ENCODE results near the gene SMAD4.
A peak's percentile ranks its signal among the peaks of the same experiment; 100 is the strongest.
"Not testable (repeated sequence)": the region's sequence is repeated elsewhere in the genome, so short reads cannot be mapped to it uniquely, and the experiment has no call there.

SMAD4 gene

DNA sequence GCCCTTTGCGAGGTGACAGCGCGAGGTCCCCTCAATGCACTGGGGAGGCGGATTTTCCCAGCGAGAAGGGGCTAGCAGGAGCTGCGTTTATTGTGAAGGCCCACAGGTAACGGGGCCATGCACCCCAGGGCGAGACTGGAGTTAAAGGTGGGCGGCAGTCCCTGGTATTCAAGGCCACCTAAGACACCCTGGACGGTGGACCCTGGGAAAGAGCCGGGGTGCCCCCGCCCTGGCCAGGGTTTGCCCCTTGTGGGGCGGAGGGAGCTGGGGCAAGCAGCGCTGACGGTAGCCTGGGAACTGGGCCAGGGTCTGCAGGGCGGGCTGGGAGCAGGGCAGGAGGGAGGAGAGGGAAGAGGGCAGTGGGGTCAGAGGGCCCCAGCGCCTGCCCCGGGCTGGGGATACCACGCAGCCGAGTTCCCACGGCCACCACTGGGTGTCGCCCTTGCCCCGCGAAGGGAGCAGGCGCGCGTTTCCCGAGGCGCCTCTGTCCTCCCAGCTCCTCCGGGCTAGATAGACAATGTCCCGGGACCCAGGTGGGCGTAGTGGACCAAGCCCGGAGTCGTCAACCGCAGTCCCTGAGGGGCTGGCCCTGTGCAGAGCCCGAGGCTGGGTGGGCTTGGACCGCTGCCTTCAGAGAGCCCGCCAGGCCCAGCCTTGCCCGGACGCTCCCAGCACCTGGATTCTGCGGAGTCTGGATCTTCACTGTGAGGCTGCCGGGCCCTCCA lies 80.2 kb downstream of the SMAD4 start:
- H3K9ac ChIP-seq (ENCODE audit: low read length), result no peak overlapping the region
- no peak overlapping the region for H2BK5ac ChIP-seq (ENCODE audit: low read length)
- H3K18ac ChIP-seq (ENCODE audit: low read length), result peak overlapping the region; percentile 25
- no peaks in the 10 kb centered on the region for H3K79me1 ChIP-seq (ENCODE audit: low read length)
- H2AK5ac ChIP-seq (ENCODE audit: low read length), result no peak overlapping the region
- H3K27ac ChIP-seq (ENCODE audit: low read depth, low read length), result no peak overlapping the region
- H3K4me2 ChIP-seq (ENCODE audit: low read length), result no peak overlapping the region
- no peak overlapping the region for H3K4me3 ChIP-seq (ENCODE audit: low read length)
- no CpG with 5 or more reads among the region's 42 CpGs for whole genome bisulfite sequencing (ENCODE audit: extremely low coverage, insufficient coverage, low lambda C conversion rate)
- DNase-seq, result peak; percentile 67
- no peak overlapping the region for H4K8ac ChIP-seq (ENCODE audit: low read depth, low read length)
- no peak overlapping the region for H3K4ac ChIP-seq (ENCODE audit: low read depth, low read length)
- H3K4me1 ChIP-seq (ENCODE audit: control insufficient read depth, low read depth, low read length), result no peaks in the 10 kb centered on the region
- H3K27me3 ChIP-seq (ENCODE audit: insufficient read depth, low read length, poor library complexity), result no peaks in the 10 kb centered on the region
- no peaks in the 10 kb centered on the region for H3K36me3 ChIP-seq (ENCODE audit: control insufficient read depth, insufficient read depth, low read length)
- H3K23ac ChIP-seq (ENCODE audit: low read length), result no peak overlapping the region
- H4K5ac ChIP-seq (ENCODE audit: low read length), result no peak overlapping the region
- H3K79me2 ChIP-seq (ENCODE audit: control insufficient read depth, insufficient read depth, low read length), result no peaks in the 10 kb centered on the region
- no peak overlapping the region for H2BK120ac ChIP-seq (ENCODE audit: low read depth, low read length)
- no peak overlapping the region for H2BK15ac ChIP-seq (replicated peaks; ENCODE audit: low read depth)
- H3K56ac ChIP-seq (ENCODE audit: low read length), result peak overlapping the region; percentile 64

DNA sequence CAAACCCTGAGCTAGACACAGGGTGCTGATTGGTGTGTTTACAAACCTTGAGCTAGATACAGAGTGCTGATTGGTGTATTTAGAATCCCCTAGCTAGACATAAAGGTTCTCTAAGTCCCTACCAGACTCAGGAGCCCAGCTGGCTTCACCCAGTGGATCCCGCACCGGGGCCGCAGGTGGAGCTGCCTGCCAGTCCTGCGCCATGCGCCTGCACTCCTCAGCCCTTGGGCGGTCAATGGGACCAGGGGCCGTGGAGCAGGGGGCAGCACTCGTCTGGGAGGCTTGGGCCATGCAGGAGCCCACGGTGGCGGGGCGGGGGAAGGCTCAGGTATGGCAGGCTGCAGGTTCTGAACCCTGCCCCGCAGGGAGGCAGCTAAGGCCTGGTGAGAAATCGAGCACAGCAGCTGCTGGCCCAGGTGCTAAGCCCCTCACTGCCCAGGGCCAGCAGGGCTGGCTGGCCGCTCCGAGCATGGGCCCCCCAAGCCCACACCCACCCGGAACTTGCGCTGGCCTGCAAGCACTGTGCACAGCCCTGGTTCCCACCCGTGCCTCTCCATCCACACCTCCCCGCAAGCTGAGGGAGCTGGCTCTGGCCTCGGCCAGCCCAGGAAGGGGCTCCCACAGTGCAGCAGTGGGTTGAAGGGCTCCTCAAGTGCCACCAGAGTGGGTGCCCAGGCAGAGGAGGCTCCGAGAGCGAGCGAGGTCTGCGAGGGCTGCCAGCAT lies 81.8 kb downstream of the SMAD4 start:
- not testable (repeated sequence) for H4K5ac ChIP-seq (ENCODE audit: low read length); H3K79me1 ChIP-seq (ENCODE audit: low read length); DNase-seq; H3K36me3 ChIP-seq (ENCODE audit: control insufficient read depth, insufficient read depth, low read length); H3K27me3 ChIP-seq (ENCODE audit: insufficient read depth, low read length, poor library complexity); H3K4me2 ChIP-seq (ENCODE audit: low read length); H3K56ac ChIP-seq (ENCODE audit: low read length); H3K4me3 ChIP-seq (ENCODE audit: low read length); H3K9ac ChIP-seq (ENCODE audit: low read length); H2BK15ac ChIP-seq (replicated peaks; ENCODE audit: low read depth); H3K4ac ChIP-seq (ENCODE audit: low read depth, low read length); H2BK120ac ChIP-seq (ENCODE audit: low read depth, low read length); H2BK5ac ChIP-seq (ENCODE audit: low read length); H2AK5ac ChIP-seq (ENCODE audit: low read length); H3K79me2 ChIP-seq (ENCODE audit: control insufficient read depth, insufficient read depth, low read length); H3K23ac ChIP-seq (ENCODE audit: low read length); H3K18ac ChIP-seq (ENCODE audit: low read length); H4K8ac ChIP-seq (ENCODE audit: low read depth, low read length); H3K4me1 ChIP-seq (ENCODE audit: control insufficient read depth, low read depth, low read length); H3K27ac ChIP-seq (ENCODE audit: low read depth, low read length)
- WGBS (ENCODE audit: extremely low coverage, insufficient coverage, low lambda C conversion rate), result no CpG with 5 or more reads among the region's 24 CpGs

DNA sequence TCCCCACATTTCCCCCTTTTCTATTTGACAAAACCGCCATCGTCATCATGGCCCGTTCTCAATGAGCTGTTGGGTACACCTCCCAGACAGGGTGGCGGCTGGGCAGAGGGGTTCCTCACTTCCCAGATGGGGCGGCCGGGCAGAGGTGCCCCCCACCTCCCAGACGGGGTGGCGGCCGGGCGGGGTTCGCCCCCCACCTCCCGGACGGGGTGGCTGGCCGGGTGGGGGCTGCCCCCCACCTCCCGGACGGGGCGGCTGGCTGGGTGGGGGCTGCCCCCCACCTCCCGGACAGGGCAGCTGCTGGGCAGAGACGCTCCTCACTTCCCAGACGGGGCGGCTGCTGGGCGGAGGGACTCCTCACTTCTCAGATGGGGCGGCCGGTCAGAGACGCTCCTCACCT lies 87.0 kb downstream of the SMAD4 start:
- not testable (repeated sequence) for DNase-seq; H4K8ac ChIP-seq (ENCODE audit: low read depth, low read length); H3K4me1 ChIP-seq (ENCODE audit: control insufficient read depth, low read depth, low read length); H3K18ac ChIP-seq (ENCODE audit: low read length); H2BK120ac ChIP-seq (ENCODE audit: low read depth, low read length); H3K79me1 ChIP-seq (ENCODE audit: low read length); H3K4me3 ChIP-seq (ENCODE audit: low read length); H3K23ac ChIP-seq (ENCODE audit: low read length); H3K9ac ChIP-seq (ENCODE audit: low read length); H3K4ac ChIP-seq (ENCODE audit: low read depth, low read length); H2BK5ac ChIP-seq (ENCODE audit: low read length); H4K5ac ChIP-seq (ENCODE audit: low read length); H3K36me3 ChIP-seq (ENCODE audit: control insufficient read depth, insufficient read depth, low read length); H3K79me2 ChIP-seq (ENCODE audit: control insufficient read depth, insufficient read depth, low read length); H3K27me3 ChIP-seq (ENCODE audit: insufficient read depth, low read length, poor library complexity); H2AK5ac ChIP-seq (ENCODE audit: low read length); H2BK15ac ChIP-seq (replicated peaks; ENCODE audit: low read depth); H3K56ac ChIP-seq (ENCODE audit: low read length); H3K27ac ChIP-seq (ENCODE audit: low read depth, low read length); H3K4me2 ChIP-seq (ENCODE audit: low read length)
- no CpG with 5 or more reads among the region's 25 CpGs for WGBS (ENCODE audit: extremely low coverage, insufficient coverage, low lambda C conversion rate)

DNA sequence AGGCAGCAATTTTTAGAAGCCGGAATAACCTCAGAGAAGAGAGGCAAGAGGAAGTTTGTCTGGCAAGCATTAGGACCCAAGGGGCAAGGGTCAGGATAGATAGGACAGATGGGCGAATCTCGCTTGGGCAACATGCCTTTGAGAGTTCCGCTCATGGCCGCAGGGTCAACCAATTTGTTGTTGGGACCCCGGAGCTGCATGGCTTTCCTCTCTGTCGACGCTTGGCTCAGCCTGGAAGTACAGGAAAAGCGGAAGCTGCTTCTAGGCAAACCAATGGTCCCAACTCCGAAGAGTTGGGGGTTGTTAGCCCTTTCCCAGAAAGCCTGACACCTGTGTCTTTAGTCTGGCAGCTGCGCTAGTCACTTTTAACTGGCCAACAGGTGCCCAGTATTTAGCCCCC lies 89.5 kb downstream of the SMAD4 start:
- no CpG with 5 or more reads among the region's 11 CpGs for WGBS (ENCODE audit: extremely low coverage, insufficient coverage, low lambda C conversion rate)
- H3K4ac ChIP-seq (ENCODE audit: low read depth, low read length); H3K79me2 ChIP-seq (ENCODE audit: control insufficient read depth, insufficient read depth, low read length); H3K4me1 ChIP-seq (ENCODE audit: control insufficient read depth, low read depth, low read length); H3K23ac ChIP-seq (ENCODE audit: low read length); H3K36me3 ChIP-seq (ENCODE audit: control insufficient read depth, insufficient read depth, low read length); H4K5ac ChIP-seq (ENCODE audit: low read length); H3K79me1 ChIP-seq (ENCODE audit: low read length); H2AK5ac ChIP-seq (ENCODE audit: low read length); H4K8ac ChIP-seq (ENCODE audit: low read depth, low read length); H3K4me2 ChIP-seq (ENCODE audit: low read length); H2BK120ac ChIP-seq (ENCODE audit: low read depth, low read length); H2BK15ac ChIP-seq (replicated peaks; ENCODE audit: low read depth); H3K27ac ChIP-seq (ENCODE audit: low read depth, low read length); H3K18ac ChIP-seq (ENCODE audit: low read length); H3K56ac ChIP-seq (ENCODE audit: low read length); H3K9ac ChIP-seq (ENCODE audit: low read length); H3K27me3 ChIP-seq (ENCODE audit: insufficient read depth, low read length, poor library complexity); H2BK5ac ChIP-seq (ENCODE audit: low read length); DNase-seq; H3K4me3 ChIP-seq (ENCODE audit: low read length): not testable (repeated sequence)

DNA sequence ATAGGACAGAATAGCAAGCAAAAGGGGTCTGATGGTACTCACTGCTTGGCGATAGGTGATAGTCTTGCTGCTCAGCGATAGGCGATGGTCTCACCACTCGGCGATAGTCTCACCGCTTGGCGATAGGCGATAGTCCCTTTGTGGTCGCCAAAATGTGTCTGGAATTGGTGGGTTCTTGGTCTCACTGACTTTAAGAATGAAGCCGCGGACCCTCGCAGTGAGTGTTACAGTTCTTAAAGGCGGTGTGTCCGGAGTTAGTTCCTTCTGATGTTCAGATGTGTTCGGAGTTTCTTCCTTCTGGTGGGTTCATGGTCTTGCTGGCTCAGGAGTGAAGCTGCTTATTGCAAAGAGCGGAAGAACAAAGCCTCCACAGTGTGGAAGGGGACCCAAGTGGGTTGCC lies 90.0 kb downstream of the SMAD4 start:
- not testable (repeated sequence) for H3K36me3 ChIP-seq (ENCODE audit: control insufficient read depth, insufficient read depth, low read length); H3K27ac ChIP-seq (ENCODE audit: low read depth, low read length); H3K79me2 ChIP-seq (ENCODE audit: control insufficient read depth, insufficient read depth, low read length); H2AK5ac ChIP-seq (ENCODE audit: low read length); H3K18ac ChIP-seq (ENCODE audit: low read length); H3K4me1 ChIP-seq (ENCODE audit: control insufficient read depth, low read depth, low read length); H4K8ac ChIP-seq (ENCODE audit: low read depth, low read length); H2BK120ac ChIP-seq (ENCODE audit: low read depth, low read length); H3K9ac ChIP-seq (ENCODE audit: low read length); H3K27me3 ChIP-seq (ENCODE audit: insufficient read depth, low read length, poor library complexity); H3K4me3 ChIP-seq (ENCODE audit: low read length); H3K79me1 ChIP-seq (ENCODE audit: low read length); DNase-seq; H3K23ac ChIP-seq (ENCODE audit: low read length); H4K5ac ChIP-seq (ENCODE audit: low read length); H2BK5ac ChIP-seq (ENCODE audit: low read length); H3K4me2 ChIP-seq (ENCODE audit: low read length); H2BK15ac ChIP-seq (replicated peaks; ENCODE audit: low read depth); H3K56ac ChIP-seq (ENCODE audit: low read length); H3K4ac ChIP-seq (ENCODE audit: low read depth, low read length)
- no CpG with 5 or more reads among the region's 16 CpGs for WGBS (ENCODE audit: extremely low coverage, insufficient coverage, low lambda C conversion rate)

All from mesendoderm (in vitro differentiated cells).